K562 (cell line): ENCODE results near the gene ZMIZ1. TPM values are rescaled to one million over a fixed set of nuclear protein-coding genes. Genes with fewer than 3 reads are reported as not detected.

Experiments used
- BCOR ChIP-seq: fragments of 450-650 bp; IDR thresholded peaks from 2 replicates; pipeline ENCODE4 v1.6.1; 2016
- CREBBP ChIP-seq: IDR thresholded peaks from one replicate; pipeline ENCODE4 v1.6.1; 2012; ENCODE audit warnings: low read depth, mild to moderate bottlenecking, control low read depth, inconsistent platforms, low read length
- DMBX1 ChIP-seq: fragments of 250-450 bp; sonication (Bioruptor Pico); IDR thresholded peaks from 2 replicates; pipeline ENCODE4 v1.8.0; 2022; ENCODE audit warnings: inconsistent platforms, mild to moderate bottlenecking, moderate library complexity, borderline replicate concordance
- HSF4 ChIP-seq: fragments of 250-450 bp; sonication (Bioruptor Pico); IDR thresholded peaks from 2 replicates; pipeline ENCODE4 v2.1.2; 2022; ENCODE audit warnings: mild to moderate bottlenecking, moderate library complexity, borderline replicate concordance
- MCM2 ChIP-seq: fragments of 450-650 bp; IDR thresholded peaks from 2 replicates; pipeline ENCODE4 v1.6.1; 2017; ENCODE audit warnings: low read depth, mild to moderate bottlenecking
- POLR2G ChIP-seq: fragments of 200-400 bp; formaldehyde crosslinking; IDR thresholded peaks from 2 replicates; pipeline ENCODE4 v1.6.1; 2017; ENCODE audit warnings: low read depth, mild to moderate bottlenecking, antibody characterized with exemption, low read length, moderate library complexity
- RFX5 ChIP-seq: IDR thresholded peaks from 2 replicates; pipeline ENCODE4 v1.6.1; 2011; ENCODE audit warnings: low read depth, mild to moderate bottlenecking, improper control_type of control experiment, low read length
- TAL1 ChIP-seq: fragments of 450-650 bp; IDR thresholded peaks from 2 replicates; pipeline ENCODE4 v1.6.1; 2016; ENCODE audit warnings: mild to moderate bottlenecking
- WHSC1 ChIP-seq: IDR thresholded peaks from one replicate; pipeline ENCODE4 v1.6.1; 2012; ENCODE audit warnings: low read length, control low read depth, inconsistent platforms
- polyA plus RNA-seq, 8 experiments: library from polyadenylated mRNA; depleted of rRNA in 4 of 8; stranded (reverse) in 5 of 8; unstranded in 3 of 8; fragments of >200 nt; fragmentation: Nextera tagmentation in 2 of 8; fragmentation: Illumina TruSeq in 1 of 8; extraction: Ambion mirVana in 2 of 8; extraction: Trizol in 1 of 8; gene quantifications; 2 replicates each; pipeline versions ENCODE4 v1.2.1 to v1.2.3, GENCODE V29; 2011 to 2014; ENCODE audit warnings: inconsistent platforms in 1 of 8, missing spikeins in 1 of 8
- total RNA-seq, 7 experiments: library from RNA; depleted of rRNA in 6 of 7; stranded (reverse); fragments of >200 nt in 6 of 7; fragmentation: Illumina TruSeq in 2 of 7; extraction: Trizol in 2 of 7; gene quantifications; 2 replicates each; pipeline versions ENCODE4 v1.2.1 to v1.2.3, GENCODE V29; 2011 to 2021; ENCODE audit warnings: low replicate concordance in 1 of 7
- TF ChIP-seq, protein P1 (sequence below): fragments of 450-650 bp; IDR thresholded peaks from 2 replicates; pipeline ENCODE4 v1.6.1; 2016; ENCODE audit warnings: mild to moderate bottlenecking, moderate library complexity
- TF ChIP-seq, protein P2 (sequence below): sonication (generic); formaldehyde crosslinking; IDR thresholded peaks from 2 replicates; pipeline ENCODE4 v1.8.0; 2022; ENCODE audit warnings: missing genetic modification reagents, mild to moderate bottlenecking, borderline replicate concordance
- TF ChIP-seq, protein P3 (sequence below): fragments of 250-450 bp; sonication (Bioruptor Pico); IDR thresholded peaks from 2 replicates; pipeline ENCODE4 v1.4.0; 2020; ENCODE audit warnings: mild to moderate bottlenecking, moderate library complexity

ZMIZ1 gene
- total and polyA plus RNA-seq, 9 of the 15 experiments (the other 6 are each of a cell fraction or from before 2014, with no cell fraction given), result 1.0 to 37.3 (median 4.3) TPM

DNA sequence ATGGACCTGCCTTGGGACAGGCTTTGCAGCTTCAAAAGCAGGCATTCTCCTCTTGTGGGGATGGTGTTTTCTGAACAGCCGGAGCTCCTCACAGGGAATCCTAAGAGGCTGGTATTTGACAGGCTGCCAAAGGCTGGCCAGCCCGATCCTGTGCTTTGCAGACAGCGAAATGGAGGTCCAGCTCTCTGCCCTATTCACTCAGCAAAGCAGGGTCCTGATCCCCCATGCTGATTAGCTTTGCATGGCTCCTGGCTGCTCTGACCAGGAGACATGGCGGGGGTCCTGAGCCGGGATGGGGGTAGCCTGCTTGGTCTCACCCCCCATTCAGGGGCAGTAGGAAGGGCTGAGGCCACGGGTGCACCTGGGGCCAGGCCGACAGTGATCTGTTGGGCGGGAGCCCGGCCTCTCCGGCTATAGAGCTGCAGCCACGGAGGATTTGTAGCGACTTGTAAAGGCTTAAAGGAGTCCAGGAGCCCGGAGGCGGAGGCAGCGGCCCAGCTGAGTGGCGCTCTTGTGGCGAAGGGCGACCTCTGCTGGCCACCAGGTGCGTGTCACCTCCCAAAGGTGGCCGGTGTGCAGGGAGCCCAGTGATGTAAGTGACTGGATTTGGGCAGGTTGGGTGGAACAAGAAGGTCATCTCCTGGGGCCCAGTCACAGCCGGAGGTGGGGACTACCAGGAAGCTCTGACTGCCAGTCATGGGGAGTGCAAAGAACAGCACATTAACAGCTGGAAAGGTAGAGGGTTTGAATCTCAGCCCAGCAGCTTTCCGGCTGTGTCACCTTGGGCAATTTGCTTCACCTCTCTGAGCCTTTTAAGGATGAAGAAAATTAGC is 126.5 kb downstream of the ZMIZ1 start (continued):
- TF ChIP-seq, protein P1, sequence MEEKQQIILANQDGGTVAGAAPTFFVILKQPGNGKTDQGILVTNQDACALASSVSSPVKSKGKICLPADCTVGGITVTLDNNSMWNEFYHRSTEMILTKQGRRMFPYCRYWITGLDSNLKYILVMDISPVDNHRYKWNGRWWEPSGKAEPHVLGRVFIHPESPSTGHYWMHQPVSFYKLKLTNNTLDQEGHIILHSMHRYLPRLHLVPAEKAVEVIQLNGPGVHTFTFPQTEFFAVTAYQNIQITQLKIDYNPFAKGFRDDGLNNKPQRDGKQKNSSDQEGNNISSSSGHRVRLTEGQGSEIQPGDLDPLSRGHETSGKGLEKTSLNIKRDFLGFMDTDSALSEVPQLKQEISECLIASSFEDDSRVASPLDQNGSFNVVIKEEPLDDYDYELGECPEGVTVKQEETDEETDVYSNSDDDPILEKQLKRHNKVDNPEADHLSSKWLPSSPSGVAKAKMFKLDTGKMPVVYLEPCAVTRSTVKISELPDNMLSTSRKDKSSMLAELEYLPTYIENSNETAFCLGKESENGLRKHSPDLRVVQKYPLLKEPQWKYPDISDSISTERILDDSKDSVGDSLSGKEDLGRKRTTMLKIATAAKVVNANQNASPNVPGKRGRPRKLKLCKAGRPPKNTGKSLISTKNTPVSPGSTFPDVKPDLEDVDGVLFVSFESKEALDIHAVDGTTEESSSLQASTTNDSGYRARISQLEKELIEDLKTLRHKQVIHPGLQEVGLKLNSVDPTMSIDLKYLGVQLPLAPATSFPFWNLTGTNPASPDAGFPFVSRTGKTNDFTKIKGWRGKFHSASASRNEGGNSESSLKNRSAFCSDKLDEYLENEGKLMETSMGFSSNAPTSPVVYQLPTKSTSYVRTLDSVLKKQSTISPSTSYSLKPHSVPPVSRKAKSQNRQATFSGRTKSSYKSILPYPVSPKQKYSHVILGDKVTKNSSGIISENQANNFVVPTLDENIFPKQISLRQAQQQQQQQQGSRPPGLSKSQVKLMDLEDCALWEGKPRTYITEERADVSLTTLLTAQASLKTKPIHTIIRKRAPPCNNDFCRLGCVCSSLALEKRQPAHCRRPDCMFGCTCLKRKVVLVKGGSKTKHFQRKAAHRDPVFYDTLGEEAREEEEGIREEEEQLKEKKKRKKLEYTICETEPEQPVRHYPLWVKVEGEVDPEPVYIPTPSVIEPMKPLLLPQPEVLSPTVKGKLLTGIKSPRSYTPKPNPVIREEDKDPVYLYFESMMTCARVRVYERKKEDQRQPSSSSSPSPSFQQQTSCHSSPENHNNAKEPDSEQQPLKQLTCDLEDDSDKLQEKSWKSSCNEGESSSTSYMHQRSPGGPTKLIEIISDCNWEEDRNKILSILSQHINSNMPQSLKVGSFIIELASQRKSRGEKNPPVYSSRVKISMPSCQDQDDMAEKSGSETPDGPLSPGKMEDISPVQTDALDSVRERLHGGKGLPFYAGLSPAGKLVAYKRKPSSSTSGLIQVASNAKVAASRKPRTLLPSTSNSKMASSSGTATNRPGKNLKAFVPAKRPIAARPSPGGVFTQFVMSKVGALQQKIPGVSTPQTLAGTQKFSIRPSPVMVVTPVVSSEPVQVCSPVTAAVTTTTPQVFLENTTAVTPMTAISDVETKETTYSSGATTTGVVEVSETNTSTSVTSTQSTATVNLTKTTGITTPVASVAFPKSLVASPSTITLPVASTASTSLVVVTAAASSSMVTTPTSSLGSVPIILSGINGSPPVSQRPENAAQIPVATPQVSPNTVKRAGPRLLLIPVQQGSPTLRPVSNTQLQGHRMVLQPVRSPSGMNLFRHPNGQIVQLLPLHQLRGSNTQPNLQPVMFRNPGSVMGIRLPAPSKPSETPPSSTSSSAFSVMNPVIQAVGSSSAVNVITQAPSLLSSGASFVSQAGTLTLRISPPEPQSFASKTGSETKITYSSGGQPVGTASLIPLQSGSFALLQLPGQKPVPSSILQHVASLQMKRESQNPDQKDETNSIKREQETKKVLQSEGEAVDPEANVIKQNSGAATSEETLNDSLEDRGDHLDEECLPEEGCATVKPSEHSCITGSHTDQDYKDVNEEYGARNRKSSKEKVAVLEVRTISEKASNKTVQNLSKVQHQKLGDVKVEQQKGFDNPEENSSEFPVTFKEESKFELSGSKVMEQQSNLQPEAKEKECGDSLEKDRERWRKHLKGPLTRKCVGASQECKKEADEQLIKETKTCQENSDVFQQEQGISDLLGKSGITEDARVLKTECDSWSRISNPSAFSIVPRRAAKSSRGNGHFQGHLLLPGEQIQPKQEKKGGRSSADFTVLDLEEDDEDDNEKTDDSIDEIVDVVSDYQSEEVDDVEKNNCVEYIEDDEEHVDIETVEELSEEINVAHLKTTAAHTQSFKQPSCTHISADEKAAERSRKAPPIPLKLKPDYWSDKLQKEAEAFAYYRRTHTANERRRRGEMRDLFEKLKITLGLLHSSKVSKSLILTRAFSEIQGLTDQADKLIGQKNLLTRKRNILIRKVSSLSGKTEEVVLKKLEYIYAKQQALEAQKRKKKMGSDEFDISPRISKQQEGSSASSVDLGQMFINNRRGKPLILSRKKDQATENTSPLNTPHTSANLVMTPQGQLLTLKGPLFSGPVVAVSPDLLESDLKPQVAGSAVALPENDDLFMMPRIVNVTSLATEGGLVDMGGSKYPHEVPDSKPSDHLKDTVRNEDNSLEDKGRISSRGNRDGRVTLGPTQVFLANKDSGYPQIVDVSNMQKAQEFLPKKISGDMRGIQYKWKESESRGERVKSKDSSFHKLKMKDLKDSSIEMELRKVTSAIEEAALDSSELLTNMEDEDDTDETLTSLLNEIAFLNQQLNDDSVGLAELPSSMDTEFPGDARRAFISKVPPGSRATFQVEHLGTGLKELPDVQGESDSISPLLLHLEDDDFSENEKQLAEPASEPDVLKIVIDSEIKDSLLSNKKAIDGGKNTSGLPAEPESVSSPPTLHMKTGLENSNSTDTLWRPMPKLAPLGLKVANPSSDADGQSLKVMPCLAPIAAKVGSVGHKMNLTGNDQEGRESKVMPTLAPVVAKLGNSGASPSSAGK, result no peak
- TF ChIP-seq WHSC1, result no peak
- TF ChIP-seq TAL1, result no peak
- TF ChIP-seq MCM2, result no peak
- TF ChIP-seq, protein P2, sequence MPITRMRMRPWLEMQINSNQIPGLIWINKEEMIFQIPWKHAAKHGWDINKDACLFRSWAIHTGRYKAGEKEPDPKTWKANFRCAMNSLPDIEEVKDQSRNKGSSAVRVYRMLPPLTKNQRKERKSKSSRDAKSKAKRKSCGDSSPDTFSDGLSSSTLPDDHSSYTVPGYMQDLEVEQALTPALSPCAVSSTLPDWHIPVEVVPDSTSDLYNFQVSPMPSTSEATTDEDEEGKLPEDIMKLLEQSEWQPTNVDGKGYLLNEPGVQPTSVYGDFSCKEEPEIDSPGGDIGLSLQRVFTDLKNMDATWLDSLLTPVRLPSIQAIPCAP, result no peak
- TF ChIP-seq, protein P3, sequence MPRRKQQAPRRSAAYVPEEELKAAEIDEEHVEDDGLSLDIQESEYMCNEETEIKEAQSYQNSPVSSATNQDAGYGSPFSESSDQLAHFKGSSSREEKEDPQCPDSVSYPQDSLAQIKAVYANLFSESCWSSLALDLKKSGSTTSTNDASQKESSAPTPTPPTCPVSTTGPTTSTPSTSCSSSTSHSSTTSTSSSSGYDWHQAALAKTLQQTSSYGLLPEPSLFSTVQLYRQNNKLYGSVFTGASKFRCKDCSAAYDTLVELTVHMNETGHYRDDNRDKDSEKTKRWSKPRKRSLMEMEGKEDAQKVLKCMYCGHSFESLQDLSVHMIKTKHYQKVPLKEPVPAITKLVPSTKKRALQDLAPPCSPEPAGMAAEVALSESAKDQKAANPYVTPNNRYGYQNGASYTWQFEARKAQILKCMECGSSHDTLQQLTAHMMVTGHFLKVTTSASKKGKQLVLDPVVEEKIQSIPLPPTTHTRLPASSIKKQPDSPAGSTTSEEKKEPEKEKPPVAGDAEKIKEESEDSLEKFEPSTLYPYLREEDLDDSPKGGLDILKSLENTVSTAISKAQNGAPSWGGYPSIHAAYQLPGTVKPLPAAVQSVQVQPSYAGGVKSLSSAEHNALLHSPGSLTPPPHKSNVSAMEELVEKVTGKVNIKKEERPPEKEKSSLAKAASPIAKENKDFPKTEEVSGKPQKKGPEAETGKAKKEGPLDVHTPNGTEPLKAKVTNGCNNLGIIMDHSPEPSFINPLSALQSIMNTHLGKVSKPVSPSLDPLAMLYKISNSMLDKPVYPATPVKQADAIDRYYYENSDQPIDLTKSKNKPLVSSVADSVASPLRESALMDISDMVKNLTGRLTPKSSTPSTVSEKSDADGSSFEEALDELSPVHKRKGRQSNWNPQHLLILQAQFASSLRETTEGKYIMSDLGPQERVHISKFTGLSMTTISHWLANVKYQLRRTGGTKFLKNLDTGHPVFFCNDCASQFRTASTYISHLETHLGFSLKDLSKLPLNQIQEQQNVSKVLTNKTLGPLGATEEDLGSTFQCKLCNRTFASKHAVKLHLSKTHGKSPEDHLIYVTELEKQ, result no peak
- TF ChIP-seq BCOR, result peak; percentile 88
- TF ChIP-seq CREBBP, result no peak
- no peak for TF ChIP-seq HSF4 (CRISPR knock-in tag)
- peak; percentile 51; the same call in 1 of the 2 replicates for TF ChIP-seq POLR2G
- TF ChIP-seq RFX5, result no peak
- peak; percentile 27; the same call in 1 of the 2 replicates for TF ChIP-seq DMBX1
